Activated CD4-positive, alpha-beta T cell treated with anti-CD3 and anti-CD28 coated beads, Interleukin-2, amount 50 U/mL, for 16 hours (primary cell): ENCODE data around the gene HECW1.

Source experiments
- DNase-seq: peaks from one replicate; pipeline ENCODE4 v3.0.0-alpha.2; 2020

The HECW1 gene

DNA sequence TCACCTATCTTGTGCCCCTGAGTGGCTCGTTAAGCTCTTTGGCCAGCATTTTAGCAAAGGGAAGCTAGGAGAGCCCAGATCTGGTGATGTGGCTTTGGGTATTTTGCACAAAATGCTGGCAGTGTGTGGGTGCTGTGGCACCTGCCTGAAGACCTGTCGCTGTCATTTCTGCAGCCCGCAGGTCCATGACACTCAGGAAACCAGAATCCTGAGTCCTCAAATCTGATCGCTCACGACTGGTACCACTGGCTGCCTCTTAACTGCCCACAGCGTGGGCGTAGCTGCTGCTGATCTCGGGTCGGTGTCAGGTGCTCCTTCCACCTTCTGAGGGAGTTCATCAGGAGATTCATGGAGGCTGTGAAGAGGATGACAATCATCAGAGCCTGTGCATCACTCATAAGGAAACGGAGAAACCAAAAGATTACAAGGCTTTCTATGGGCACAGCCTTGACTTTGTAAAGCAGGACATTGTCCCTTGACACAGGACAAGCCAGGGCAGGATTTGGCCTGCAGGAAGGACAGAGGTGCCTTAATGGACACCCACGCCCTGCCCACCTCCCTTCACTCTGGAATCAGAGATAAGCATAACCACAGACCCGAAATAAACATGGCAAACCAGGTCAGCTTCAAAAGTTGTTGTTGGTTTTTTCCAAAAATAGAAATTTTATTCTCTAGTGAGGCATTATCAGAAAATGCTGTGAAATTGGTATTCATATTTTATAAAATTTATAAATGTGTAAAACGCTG, 399.5 kb downstream of the HECW1 start:
- DNase-seq = peak; percentile 6

GRCh38 chr7:43513251-43513650, 400.8 kb downstream of the HECW1 start:
- DNase-seq = no peak

DNA sequence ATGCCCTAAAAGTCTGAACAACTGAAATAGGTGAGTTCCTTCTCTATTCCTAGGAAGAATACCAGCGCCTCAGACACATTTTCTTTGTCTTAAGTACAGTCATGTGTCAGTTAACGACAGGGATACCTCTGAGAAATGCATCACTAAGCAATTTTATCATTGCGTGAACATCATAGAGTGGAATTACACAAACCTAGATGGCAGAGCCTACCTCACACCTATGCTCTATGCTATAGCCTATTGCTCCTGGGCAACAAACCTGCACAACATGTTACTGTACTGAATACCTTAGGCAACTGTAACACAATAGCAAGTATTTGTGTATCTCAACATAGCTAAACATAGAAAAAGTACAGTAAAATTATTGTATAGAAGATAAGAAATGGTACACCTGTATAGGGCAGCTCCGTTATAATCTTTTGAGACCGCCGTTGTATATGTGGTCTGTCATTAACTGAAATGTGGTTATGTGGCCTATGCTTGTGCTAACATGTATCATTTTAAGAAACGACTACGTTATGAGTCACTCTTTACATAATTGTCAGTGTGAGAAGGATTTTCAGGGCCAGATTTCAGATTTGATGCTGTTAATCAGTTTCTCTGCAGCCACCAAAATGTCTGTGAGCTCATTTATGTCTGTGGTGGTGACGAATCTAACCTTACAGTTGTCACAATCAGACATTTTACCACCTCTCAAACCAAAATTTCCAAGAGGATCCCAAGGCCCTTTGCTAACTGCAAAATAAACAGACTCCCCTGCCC, 404.3 kb downstream of the HECW1 start:
- DNase-seq = peak; percentile 89

DNA sequence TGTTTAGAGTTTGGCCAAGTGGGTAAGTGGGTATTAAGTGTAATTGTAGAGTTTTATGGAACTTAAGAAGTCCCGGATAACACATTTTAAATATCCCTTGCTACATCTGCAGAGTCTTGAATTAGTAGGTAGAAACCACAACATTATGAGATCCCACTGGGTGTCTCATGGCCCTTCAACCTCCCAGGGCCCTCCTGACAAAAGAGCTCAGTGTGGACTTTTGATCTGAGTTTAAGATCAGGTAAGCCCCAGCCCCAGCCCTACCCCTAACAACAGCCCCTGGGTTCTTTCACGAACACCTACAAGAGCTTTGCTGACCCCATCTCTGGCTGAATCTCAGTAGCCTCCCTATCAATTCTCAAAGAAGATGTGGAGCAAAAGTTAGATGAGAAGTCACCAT, 405.0 kb downstream of the HECW1 start:
- DNase-seq = peak; percentile 1

GRCh38 chr7:43520201-43520600, 407.8 kb downstream of the HECW1 start:
- no peak for DNase-seq

- no peak for DNase-seq
Measured at GRCh38 chr7:43522406-43523156, 410.1 kb downstream of the HECW1 start.

- no peak for DNase-seq
Measured at GRCh38 chr7:43528576-43529354, 416.3 kb downstream of the HECW1 start.

DNA sequence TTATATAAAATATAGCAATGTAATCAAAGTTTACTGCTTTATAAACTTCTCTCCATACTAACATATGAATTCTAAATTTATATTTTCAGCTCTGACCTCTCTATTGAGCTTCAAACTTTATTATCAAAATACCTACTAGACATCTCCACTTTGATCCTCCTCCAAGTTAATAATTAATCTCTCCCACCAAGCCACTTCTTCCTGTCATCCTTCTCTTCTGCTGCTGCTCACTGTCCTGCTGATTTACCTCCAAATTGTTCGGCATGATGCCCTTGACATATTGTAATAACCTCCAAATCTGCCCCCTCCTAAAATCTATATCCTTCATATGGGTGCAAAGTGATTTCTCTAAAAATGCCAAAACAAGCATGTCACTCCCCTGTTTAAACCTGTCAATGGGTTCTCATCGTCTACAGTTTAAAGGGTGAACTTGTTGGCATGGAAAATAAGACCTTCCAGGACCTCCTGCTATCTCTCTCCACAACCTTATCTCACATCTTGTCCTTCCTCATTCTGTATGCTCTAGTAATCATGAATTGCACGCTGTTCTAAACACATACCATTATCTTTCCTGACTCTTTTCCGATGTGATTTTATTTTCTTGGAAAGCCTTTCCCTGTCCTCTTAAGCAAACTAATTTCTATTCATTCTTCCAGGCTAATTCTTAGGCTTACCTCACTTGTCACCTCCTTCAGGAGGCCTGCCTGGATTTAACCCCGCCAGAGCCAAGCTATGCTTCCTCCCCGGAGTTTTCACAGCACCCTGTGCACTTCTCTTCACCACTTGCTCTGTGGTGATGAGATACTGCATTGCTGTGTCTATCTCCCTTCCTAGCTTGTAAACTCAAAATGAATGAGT, 418.3 kb downstream of the HECW1 start:
- no peak for DNase-seq

GRCh38 chr7:43531700-43532099, 419.3 kb downstream of the HECW1 start:
- DNase-seq = no peak

DNA sequence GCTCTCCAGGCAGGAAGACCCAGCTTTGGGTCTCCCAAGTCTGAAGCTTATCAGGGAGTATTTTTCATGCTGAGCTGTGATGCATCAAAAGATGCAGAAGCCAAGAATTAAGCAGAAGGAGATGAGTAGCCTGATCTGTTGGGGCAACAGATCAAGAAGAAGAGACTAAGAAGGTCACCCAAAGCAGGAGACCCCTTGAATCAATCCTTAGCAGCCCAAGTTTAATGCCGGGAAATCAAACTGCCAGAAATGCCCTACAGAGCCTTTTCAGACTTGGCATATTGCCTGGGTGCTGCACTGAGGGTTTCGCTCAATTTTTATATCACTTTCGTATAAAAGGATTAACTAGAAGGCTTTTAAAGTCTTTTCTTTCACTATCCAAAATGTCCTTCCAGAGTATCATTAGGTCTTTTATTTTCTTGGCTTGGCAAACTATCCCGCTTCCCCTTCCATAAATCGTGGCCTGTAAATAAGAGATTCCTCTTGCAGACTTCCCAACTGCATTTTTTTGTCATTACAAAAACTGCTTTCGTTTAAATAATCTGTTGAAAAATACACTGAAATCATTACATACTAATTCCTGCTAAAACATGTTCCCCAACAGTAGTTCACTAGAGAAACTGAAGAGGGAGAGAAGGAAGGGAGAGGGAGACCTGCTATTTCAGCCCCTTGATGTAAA, 421.5 kb downstream of the HECW1 start:
- DNase-seq = no peak

DNA sequence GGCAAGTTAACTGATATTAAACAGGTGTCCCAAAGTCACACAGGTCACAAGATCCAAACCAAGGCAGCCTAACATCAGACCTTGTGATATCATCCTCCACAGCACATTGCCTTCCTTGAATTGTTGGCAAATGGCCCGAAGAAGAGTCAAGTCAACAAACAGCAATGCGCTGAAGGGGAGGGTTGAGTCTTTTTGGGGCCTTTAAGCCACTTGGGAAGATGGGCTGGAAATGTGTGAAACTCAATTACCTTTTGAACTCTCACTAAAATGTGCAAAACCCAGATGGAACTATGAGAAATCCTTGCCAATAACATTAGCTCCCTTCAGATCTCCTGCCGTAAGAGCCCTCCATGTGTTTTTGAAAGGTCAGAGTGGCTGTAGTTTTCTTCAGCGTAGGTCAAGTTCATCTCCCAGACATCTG, 422.6 kb downstream of the HECW1 start:
- no peak for DNase-seq

DNA sequence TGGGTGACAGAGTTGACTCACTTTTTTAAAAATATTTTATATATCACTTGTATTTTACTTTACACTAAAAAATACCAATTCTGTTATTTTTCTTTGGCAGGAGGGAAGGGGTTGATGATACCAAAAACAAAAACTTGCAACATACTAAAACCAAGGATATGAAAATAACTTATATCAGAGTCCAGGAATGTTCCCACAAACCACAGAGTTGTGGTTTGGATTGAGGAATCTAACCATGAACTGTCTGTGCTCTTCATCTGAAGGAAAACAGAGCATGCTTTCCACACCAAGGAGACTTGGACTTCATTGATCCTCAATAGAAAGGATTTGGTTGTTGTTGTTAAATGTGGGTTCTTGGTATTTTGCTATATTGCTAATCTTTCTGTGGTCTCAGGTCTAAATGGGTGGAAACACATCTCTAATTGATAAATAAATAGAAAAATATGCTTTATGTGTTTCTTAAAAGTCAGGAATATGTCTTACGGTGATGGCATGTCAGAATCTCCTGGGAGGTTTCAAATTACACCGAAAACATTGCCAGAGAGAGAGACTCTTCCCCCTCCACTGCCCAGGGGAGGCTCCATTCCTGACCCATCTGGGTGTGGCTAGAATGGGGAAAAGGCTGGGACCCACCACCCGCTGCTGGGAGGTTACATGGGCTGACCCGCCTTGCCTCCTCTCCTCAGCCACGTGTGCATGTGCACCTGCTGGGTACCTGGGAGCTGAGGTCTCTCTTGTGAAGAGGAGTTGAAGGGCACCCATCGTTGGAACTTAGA, 423.6 kb downstream of the HECW1 start:
- no peak for DNase-seq

GRCh38 chr7:43536773-43537172, 424.3 kb downstream of the HECW1 start:
- DNase-seq = no peak

DNA sequence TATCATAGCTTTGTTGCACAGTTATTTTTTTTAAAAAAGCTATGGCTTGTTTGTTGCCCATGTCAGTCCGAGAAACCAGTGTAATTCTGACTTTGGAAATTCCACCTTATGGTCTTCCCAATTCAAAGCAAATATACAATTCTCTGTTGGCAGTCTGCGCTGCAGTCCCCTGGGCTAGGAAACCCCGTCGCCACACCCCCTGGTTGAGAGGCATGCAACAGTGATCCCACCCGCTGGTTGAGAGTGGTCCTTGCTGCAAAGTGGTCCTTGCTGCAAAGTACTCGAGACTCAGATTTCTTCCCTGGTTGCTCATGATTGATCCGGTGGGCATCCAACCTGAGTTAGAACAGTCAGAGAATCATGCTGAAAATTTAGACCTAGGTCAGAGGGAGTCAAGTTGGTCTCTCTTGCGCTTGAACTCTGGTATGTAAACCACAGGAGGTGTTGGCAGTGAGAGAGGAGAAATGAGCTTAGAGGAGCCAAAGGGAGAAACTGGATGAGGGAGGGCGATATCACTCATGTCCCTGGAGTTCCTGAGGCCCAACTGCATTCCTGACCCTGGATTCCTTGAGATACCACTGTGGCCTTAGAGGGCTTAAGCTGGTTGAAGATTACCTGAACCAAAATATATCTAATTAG, 425.4 kb downstream of the HECW1 start:
- no peak for DNase-seq

GRCh38 chr7:43538404-43538771, 425.9 kb downstream of the HECW1 start:
- DNase-seq = no peak

DNA sequence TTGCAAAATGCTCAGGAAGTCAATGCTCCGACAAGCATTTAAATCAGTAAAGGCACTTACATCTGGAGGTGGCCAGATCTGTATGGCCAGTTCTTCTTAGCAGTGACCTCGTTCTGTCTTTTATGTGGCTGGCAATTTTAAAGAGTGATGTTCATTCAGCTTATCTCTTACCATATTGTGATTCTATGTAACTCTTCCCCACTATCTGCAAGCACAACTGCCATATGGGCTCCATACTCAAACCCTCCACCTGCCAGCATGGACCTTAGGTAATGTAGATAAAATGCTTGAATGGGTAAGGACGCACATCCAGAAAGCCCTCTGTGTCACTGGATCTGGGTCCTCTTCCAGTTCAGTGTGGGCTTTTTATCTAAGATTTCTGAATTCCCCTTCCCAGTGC, 428.0 kb downstream of the HECW1 start:
- no peak for DNase-seq

DNA sequence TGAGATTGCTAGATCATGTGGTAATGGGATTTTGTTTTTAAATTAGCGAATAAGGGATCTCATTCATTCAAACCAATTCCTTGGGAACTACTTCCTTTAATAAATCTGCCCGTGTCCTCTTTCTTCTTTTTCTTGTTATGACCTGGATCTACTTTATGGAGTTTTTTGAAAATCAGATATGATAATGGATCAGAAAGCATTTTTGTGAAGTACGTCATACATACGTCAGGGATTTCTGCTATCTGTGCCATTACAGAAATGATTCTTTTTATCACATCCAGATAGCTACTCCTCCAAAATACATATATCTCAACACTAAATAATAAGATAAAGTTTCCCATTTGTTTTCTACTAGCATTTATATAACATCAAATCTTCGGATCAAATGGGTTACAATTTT, 430.3 kb downstream of the HECW1 start:
- no peak for DNase-seq

DNA sequence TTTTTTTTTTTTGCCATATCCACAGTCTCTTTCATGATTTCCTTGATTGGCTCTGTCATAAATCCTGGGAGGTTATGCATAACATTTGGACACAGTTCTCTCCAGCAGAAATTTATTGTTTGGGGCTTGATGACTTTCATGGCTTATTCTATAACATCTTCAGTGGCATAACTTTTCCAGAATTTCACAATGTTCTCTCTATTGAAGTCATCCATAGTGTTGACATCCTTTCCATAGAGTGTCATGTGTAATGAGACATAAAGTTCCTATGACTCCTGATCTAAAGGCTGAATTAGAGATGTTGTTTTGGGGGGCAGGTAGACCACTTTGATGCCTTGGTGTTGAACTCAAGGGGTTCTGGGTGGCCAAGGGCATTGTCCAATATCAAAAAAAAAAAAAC, 433.8 kb downstream of the HECW1 start:
- DNase-seq = no peak

- DNase-seq = no peak
Measured at GRCh38 chr7:43550427-43550826, 438.0 kb downstream of the HECW1 start.

GRCh38 chr7:43552122-43552521, 439.7 kb downstream of the HECW1 start:
- DNase-seq = no peak
